ENCODE data around the gene CTBP2.

- TF ChIP-seq RAD21 (IDR thresholded peaks at IDR 0.05; ENCODE audit: low read depth) = no peak
- TF ChIP-seq YY1 (IDR thresholded peaks at IDR 0.05; ENCODE audit: low read depth) = no peak
- TF ChIP-seq MAX (IDR thresholded peaks at IDR 0.05) = no peak
- TF ChIP-seq EP300 (IDR thresholded peaks at IDR 0.05; ENCODE audit: borderline replicate concordance) = no peak
- TF ChIP-seq CEBPB (IDR thresholded peaks at IDR 0.05) = no peak
- no peak for TF ChIP-seq TCF12 (IDR thresholded peaks at IDR 0.05; ENCODE audit: low read depth)
- TF ChIP-seq, protein P1, sequence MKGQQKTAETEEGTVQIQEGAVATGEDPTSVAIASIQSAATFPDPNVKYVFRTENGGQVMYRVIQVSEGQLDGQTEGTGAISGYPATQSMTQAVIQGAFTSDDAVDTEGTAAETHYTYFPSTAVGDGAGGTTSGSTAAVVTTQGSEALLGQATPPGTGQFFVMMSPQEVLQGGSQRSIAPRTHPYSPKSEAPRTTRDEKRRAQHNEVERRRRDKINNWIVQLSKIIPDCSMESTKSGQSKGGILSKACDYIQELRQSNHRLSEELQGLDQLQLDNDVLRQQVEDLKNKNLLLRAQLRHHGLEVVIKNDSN (IDR thresholded peaks at IDR 0.05) = no peak
- no peak for TF ChIP-seq EGR1 (IDR thresholded peaks at IDR 0.05)
- no peak for TF ChIP-seq NFIC (IDR thresholded peaks at IDR 0.05)
- no peak for TF ChIP-seq ZBTB7A (IDR thresholded peaks at IDR 0.05; ENCODE audit: low read depth)
- TF ChIP-seq TAF1 (IDR thresholded peaks at IDR 0.05; ENCODE audit: low read depth) = no peak
- TF ChIP-seq CREB1 (IDR thresholded peaks at IDR 0.05; ENCODE audit: low read depth) = no peak
- TF ChIP-seq TEAD4 (IDR thresholded peaks at IDR 0.05) = no peak
- TF ChIP-seq, protein P2, sequence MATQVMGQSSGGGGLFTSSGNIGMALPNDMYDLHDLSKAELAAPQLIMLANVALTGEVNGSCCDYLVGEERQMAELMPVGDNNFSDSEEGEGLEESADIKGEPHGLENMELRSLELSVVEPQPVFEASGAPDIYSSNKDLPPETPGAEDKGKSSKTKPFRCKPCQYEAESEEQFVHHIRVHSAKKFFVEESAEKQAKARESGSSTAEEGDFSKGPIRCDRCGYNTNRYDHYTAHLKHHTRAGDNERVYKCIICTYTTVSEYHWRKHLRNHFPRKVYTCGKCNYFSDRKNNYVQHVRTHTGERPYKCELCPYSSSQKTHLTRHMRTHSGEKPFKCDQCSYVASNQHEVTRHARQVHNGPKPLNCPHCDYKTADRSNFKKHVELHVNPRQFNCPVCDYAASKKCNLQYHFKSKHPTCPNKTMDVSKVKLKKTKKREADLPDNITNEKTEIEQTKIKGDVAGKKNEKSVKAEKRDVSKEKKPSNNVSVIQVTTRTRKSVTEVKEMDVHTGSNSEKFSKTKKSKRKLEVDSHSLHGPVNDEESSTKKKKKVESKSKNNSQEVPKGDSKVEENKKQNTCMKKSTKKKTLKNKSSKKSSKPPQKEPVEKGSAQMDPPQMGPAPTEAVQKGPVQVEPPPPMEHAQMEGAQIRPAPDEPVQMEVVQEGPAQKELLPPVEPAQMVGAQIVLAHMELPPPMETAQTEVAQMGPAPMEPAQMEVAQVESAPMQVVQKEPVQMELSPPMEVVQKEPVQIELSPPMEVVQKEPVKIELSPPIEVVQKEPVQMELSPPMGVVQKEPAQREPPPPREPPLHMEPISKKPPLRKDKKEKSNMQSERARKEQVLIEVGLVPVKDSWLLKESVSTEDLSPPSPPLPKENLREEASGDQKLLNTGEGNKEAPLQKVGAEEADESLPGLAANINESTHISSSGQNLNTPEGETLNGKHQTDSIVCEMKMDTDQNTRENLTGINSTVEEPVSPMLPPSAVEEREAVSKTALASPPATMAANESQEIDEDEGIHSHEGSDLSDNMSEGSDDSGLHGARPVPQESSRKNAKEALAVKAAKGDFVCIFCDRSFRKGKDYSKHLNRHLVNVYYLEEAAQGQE (IDR thresholded peaks at IDR 0.05; ENCODE audit: low read depth) = no peak
Measured at GRCh38 chr10:124936813-124937212, 223.6 kb downstream of the CTBP2 start.

Data from Ishikawa (cell line).